Measurements from ENCODE around the gene CERS6. TPM values are rescaled to one million over a fixed set of nuclear protein-coding genes. Genes with fewer than 3 reads are reported as not detected.

Gene CERS6
- total and polyA plus RNA-seq, 11 donors, result 22.1 to 78.0 (median 62.2) TPM

- no peaks in the 10 kb centered on the region for H3K36me3 ChIP-seq
- ATAC-seq (no peak), DNase-seq (no peak)
- TF ChIP-seq POLR2A (IDR thresholded peaks at IDR 0.05), result no peak
- TF ChIP-seq CTCF (IDR thresholded peaks at IDR 0.05), result no peak
- peaks cover 7 to 93% (median 52%) of the 10 kb centered on the region in 12 donors for H3K4me1 ChIP-seq
- H3K27ac ChIP-seq, result peak overlapping the region; percentile 5 to 84 (median 76)
- H3K4me3 ChIP-seq, result no peak overlapping the region
- no peaks in the 10 kb centered on the region for H3K27me3 ChIP-seq
- no peaks in the 10 kb centered on the region for H3K9me3 ChIP-seq
- intact Hi-C loops (cut with DNase I), result loop anchor here in 5 of 10 donors (5.0 to 10.0 kb wide), 5 partner anchors 64 to 184 kb away; partner anchors contain the start of gene CERS6 (in 2 of the 5)
- WGBS, 4 donors, result 79 to 91% (median 87%) methylated on average over 2 of the region's 2 CpGs
Observed at GRCh38 chr2:168529054-168529833, 73.2 kb downstream of the CERS6 start.

DNA sequence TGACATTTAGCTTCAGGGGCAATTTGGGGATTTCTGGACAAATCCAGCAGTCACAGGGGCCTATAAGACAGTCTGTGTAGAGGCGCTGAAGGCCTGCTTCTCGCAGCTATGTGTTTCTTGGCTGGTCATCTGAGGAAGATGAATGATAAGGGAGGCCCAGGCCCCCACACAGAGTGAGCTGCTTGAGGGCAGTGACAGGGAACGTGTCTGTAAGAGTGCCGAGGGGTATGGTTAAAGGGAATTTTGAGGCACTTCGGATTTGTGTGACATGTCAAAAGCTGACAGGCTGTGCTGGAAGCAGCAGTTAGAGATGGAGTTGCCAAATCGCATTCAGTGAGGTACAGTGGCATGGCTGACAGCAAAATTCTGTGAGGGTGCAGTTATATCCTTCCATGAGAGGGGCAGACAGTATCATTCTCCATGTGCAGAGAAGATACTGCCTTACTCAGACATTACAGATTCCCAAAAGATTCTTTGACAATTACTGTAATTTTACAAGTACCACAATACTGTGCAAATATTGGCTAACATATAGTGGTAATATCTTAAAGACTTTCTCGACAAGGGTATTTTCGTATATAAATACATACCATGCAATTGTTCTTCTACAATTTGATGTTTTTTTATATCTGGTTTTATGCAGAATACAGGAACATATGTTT lies 74.0 kb downstream of the CERS6 start:
- Histone ChIP-seq H3K4me1 (peaks cover 7 to 92% (median 45%) of the 10 kb centered on the region in 12 donors), H3K27me3 (no peaks in the 10 kb centered on the region), H3K9me3 (no peaks in the 10 kb centered on the region), H3K4me3 (no peak overlapping the region), H3K27ac (peak overlapping the region; percentile 5 to 84 (median 76)), H3K36me3 (no peaks in the 10 kb centered on the region)
- TF ChIP-seq CTCF (IDR thresholded peaks at IDR 0.05), result no peak
- TF ChIP-seq POLR2A (IDR thresholded peaks at IDR 0.05), result no peak
- DNase-seq (no peak), ATAC-seq (peak in 3 of 4 donors; percentile 11 to 58 (median 39))
- intact Hi-C loops (cut with DNase I), result loop anchor here in 6 of 10 donors (5.0 to 10.0 kb wide), 7 partner anchors 42 to 185 kb away; partner anchors contain the start of gene CERS6 (in 2 of the 6)
- WGBS, 4 donors, result 53 to 60% (median 56%) methylated on average over 8 of the region's 8 CpGs

GRCh38 chr2:168530982-168531622 lies 75.0 kb downstream of the CERS6 start:
- peak in 1 of 4 donors; percentile 32 for ATAC-seq
- intact Hi-C loops (cut with DNase I), result loop anchor here in 2 of 10 donors (5.0 kb wide), 2 partner anchors 41 to 106 kb away; no protein-coding TSS in a partner anchor
- TF ChIP-seq POLR2A (IDR thresholded peaks at IDR 0.05) (no peak), CTCF (IDR thresholded peaks at IDR 0.05) (no peak)
- Histone ChIP-seq H3K36me3 (no peaks in the 10 kb centered on the region), H3K4me3 (no peak overlapping the region), H3K27me3 (no peaks in the 10 kb centered on the region), H3K27ac (peak overlapping the region in 11 of 12 donors; percentile 56 to 84 (median 77)), H3K9me3 (no peaks in the 10 kb centered on the region), H3K4me1 (peaks cover 7 to 84% (median 37%) of the 10 kb centered on the region in 12 donors)
- WGBS, 4 donors, result 61 to 71% (median 66%) methylated on average over 4 of the region's 4 CpGs
- no peak for DNase-seq
